Adrenal gland (tissue), 5 donors: ENCODE results near the gene LHFPL2.

Experiments used
- CTCF ChIP-seq, 6 experiments: fragments of 450-650 bp in 4 of 6; fragments of 200-600 bp in 2 of 6; sonication (generic) in 1 of 6; IDR thresholded peaks; 1 replicate in 5 of 6; 2 replicates in 1 of 6; pipeline versions ENCODE4 v1.5.1 to v1.8.0; 2016 to 2021; ENCODE audit warnings: antibody characterized with exemption in 6 of 6, mild to moderate bottlenecking in 2 of 6, moderate library complexity in 1 of 6
- POLR2A ChIP-seq, 2 donors: fragments of 450-650 bp; IDR thresholded peaks; one replicate each; pipeline ENCODE4 v1.6.1; 2017; ENCODE audit warnings: antibody characterized with exemption in 2 of 2, mild to moderate bottlenecking in 2 of 2, moderate library complexity in 1 of 2
- donor health status: DM: no; HTN: no; CAD: no.

GRCh38 chr5:78534905-78535200 lies 113.7 kb downstream of the LHFPL2 start:
- no peak for TF ChIP-seq POLR2A (IDR thresholded peaks at IDR 0.05)
- no peak for TF ChIP-seq CTCF (IDR thresholded peaks at IDR 0.05)
